ENCODE results near the gene ARHGAP28. TPM values are rescaled to one million over a fixed set of nuclear protein-coding genes. Genes with fewer than 3 reads are reported as not detected.
A peak's percentile ranks its signal among the peaks of the same experiment; 100 is the strongest.

ARHGAP28 gene
- total RNA-seq, 2 donors from 2014 or later = 0.41 to 1.8 TPM

GRCh38 chr18:6724331-6724730 lies 5.2 kb upstream of the ARHGAP28 start:
- no peaks in the 10 kb centered on the region for H3K9me3 ChIP-seq
- ATAC-seq (ENCODE audit: insufficient number of reproducible peaks, low FRiP score, low read depth) (no peak), DNase-seq (ENCODE audit: low spot score) (no peak)
- H3K4me3 ChIP-seq = no peak overlapping the region
- no peaks in the 10 kb centered on the region for H3K36me3 ChIP-seq
- H3K27ac ChIP-seq = no peak overlapping the region
- no peak for TF ChIP-seq CTCF (IDR thresholded peaks at IDR 0.05)
- H3K27me3 ChIP-seq (replicated peaks; ENCODE audit: insufficient read depth) = no peaks in the 10 kb centered on the region
- no peaks in the 10 kb centered on the region for H3K4me1 ChIP-seq (ENCODE audit: control insufficient read depth in 1 of 2, low read depth in 2 of 2)

- H3K36me3 ChIP-seq = no peaks in the 10 kb centered on the region
- no peak overlapping the region for H3K4me3 ChIP-seq
- H3K9me3 ChIP-seq = no peaks in the 10 kb centered on the region
- no peak overlapping the region for H3K27ac ChIP-seq
- ATAC-seq (ENCODE audit: insufficient number of reproducible peaks, low FRiP score, low read depth) (no peak), DNase-seq (ENCODE audit: low spot score) (no peak)
- H3K27me3 ChIP-seq (replicated peaks; ENCODE audit: insufficient read depth) = no peaks in the 10 kb centered on the region
- no peak for TF ChIP-seq CTCF (IDR thresholded peaks at IDR 0.05)
- H3K4me1 ChIP-seq (ENCODE audit: control insufficient read depth in 1 of 2, low read depth in 2 of 2) = no peaks in the 10 kb centered on the region
Measured at GRCh38 chr18:6728331-6728730, 1.2 kb upstream of the ARHGAP28 start.

GRCh38 chr18:6728809-6729246 lies 688 bp upstream of the ARHGAP28 start:
- H3K9me3 ChIP-seq = no peaks in the 10 kb centered on the region
- no peaks in the 10 kb centered on the region for H3K36me3 ChIP-seq
- no peak for ATAC-seq (ENCODE audit: insufficient number of reproducible peaks, low FRiP score, low read depth)
- H3K27me3 ChIP-seq (replicated peaks; ENCODE audit: insufficient read depth) = no peaks in the 10 kb centered on the region
- no peak overlapping the region for H3K27ac ChIP-seq
- H3K4me1 ChIP-seq (ENCODE audit: control insufficient read depth in 1 of 2, low read depth in 2 of 2) = no peaks in the 10 kb centered on the region
- DNase-seq (ENCODE audit: low spot score) = no peak
- no peak for TF ChIP-seq CTCF (IDR thresholded peaks at IDR 0.05)
- H3K4me3 ChIP-seq = peak overlapping the region; percentile 69

GRCh38 chr18:6730416-6731221 lies 1.1 kb downstream of the ARHGAP28 start:
- Histone ChIP-seq H3K4me3 (no peak overlapping the region), H3K27me3 (replicated peaks; ENCODE audit: insufficient read depth) (no peaks in the 10 kb centered on the region)

GRCh38 chr18:6731222-6731596 lies 1.7 kb downstream of the ARHGAP28 start:
- no peak overlapping the region for H3K27ac ChIP-seq
- H3K27me3 ChIP-seq (replicated peaks; ENCODE audit: insufficient read depth) = no peaks in the 10 kb centered on the region
- no peaks in the 10 kb centered on the region for H3K4me1 ChIP-seq (ENCODE audit: control insufficient read depth in 1 of 2, low read depth in 2 of 2)
- no peaks in the 10 kb centered on the region for H3K9me3 ChIP-seq
- no peak overlapping the region for H3K4me3 ChIP-seq
- ATAC-seq (ENCODE audit: insufficient number of reproducible peaks, low FRiP score, low read depth) = no peak
- no peak for DNase-seq (ENCODE audit: low spot score)
- no peak for TF ChIP-seq CTCF (IDR thresholded peaks at IDR 0.05)
- no peaks in the 10 kb centered on the region for H3K36me3 ChIP-seq

More at GRCh38 chr18:6730416-6731221, 1.1 kb downstream of the ARHGAP28 start:
- no peaks in the 10 kb centered on the region for H3K4me1 ChIP-seq (ENCODE audit: control insufficient read depth in 1 of 2, low read depth in 2 of 2)
- H3K9me3 ChIP-seq = no peaks in the 10 kb centered on the region
- no peaks in the 10 kb centered on the region for H3K36me3 ChIP-seq
- no peak overlapping the region for H3K27ac ChIP-seq
- TF ChIP-seq CTCF (IDR thresholded peaks at IDR 0.05) = no peak
- DNase-seq (ENCODE audit: low spot score) = no peak
- no peak for ATAC-seq (ENCODE audit: insufficient number of reproducible peaks, low FRiP score, low read depth)
